ENCODE results near the gene CNGB1. TPM values are rescaled to one million over a fixed set of nuclear protein-coding genes. Genes with fewer than 3 reads are reported as not detected.
"Not testable (repeated sequence)": the region's sequence is repeated elsewhere in the genome, so short reads cannot be mapped to it uniquely, and the experiment has no call there.

Gene CNGB1
- total RNA-seq, 2 donors from 2014 or later = 0.05 to 0.69 TPM

GRCh38 chr16:57920215-57920879 is 50.6 kb downstream of the CNGB1 start:
- Histone ChIP-seq H3K27ac (no peak overlapping the region), H3K9ac (ENCODE audit: low read depth in 2 of 2, low read length in 2 of 2) (no peak overlapping the region), H3K4me3 (no peak overlapping the region), H3K9me3 (no peaks in the 10 kb centered on the region), H3K27me3 (no peaks in the 10 kb centered on the region), H3K36me3 (no peaks in the 10 kb centered on the region), H3K4me1 (no peaks in the 10 kb centered on the region)
- DNase-seq = no peak
- intact Hi-C loops (cut with DNase I) = no loop called here
- no peak for TF ChIP-seq CTCF (IDR thresholded peaks at IDR 0.05)

GRCh38 chr16:57918994-57919393 is 51.9 kb downstream of the CNGB1 start:
- DNase-seq = no peak
- Histone ChIP-seq H3K9ac (ENCODE audit: low read depth in 2 of 2, low read length in 2 of 2) (no peak overlapping the region), H3K4me3 (no peak overlapping the region), H3K4me1 (no peaks in the 10 kb centered on the region), H3K36me3 (no peaks in the 10 kb centered on the region), H3K27me3 (no peaks in the 10 kb centered on the region), H3K9me3 (no peaks in the 10 kb centered on the region), H3K27ac (no peak overlapping the region)
- intact Hi-C loops (cut with DNase I) = no loop called here
- no peak for TF ChIP-seq CTCF (IDR thresholded peaks at IDR 0.05)

- DNase-seq = no peak
- Histone ChIP-seq H3K27ac (no peak overlapping the region), H3K36me3 (no peaks in the 10 kb centered on the region), H3K27me3 (no peaks in the 10 kb centered on the region), H3K9ac (ENCODE audit: low read depth in 2 of 2, low read length in 2 of 2) (no peak overlapping the region), H3K4me1 (no peaks in the 10 kb centered on the region), H3K4me3 (no peak overlapping the region), H3K9me3 (no peaks in the 10 kb centered on the region)
- no peak for TF ChIP-seq CTCF (IDR thresholded peaks at IDR 0.05)
- intact Hi-C loops (cut with DNase I) = no loop called here
Observed at GRCh38 chr16:57918444-57918843, 52.5 kb downstream of the CNGB1 start.

GRCh38 chr16:57917929-57918328 is 53.0 kb downstream of the CNGB1 start:
- DNase-seq; H3K4me1 ChIP-seq; H3K36me3 ChIP-seq; H3K27ac ChIP-seq; H3K9ac ChIP-seq (ENCODE audit: low read depth in 2 of 2, low read length in 2 of 2); H3K4me3 ChIP-seq; intact Hi-C loops (cut with DNase I); H3K9me3 ChIP-seq; H3K27me3 ChIP-seq: not testable (repeated sequence)

GRCh38 chr16:57917489-57917888 is 53.4 kb downstream of the CNGB1 start:
- H3K9ac ChIP-seq (ENCODE audit: low read depth in 2 of 2, low read length in 2 of 2); H3K4me3 ChIP-seq; H3K27me3 ChIP-seq; H3K27ac ChIP-seq; H3K4me1 ChIP-seq; DNase-seq; H3K36me3 ChIP-seq; intact Hi-C loops (cut with DNase I); H3K9me3 ChIP-seq: not testable (repeated sequence)

GRCh38 chr16:57916735-57917438 is 54.0 kb downstream of the CNGB1 start:
- Histone ChIP-seq H3K4me1 (no peaks in the 10 kb centered on the region), H3K27me3 (no peaks in the 10 kb centered on the region), H3K9ac (ENCODE audit: low read depth in 2 of 2, low read length in 2 of 2) (no peak overlapping the region), H3K27ac (no peak overlapping the region), H3K36me3 (no peaks in the 10 kb centered on the region), H3K9me3 (no peaks in the 10 kb centered on the region), H3K4me3 (no peak overlapping the region)
- intact Hi-C loops (cut with DNase I) = no loop called here
- DNase-seq = no peak
- TF ChIP-seq CTCF (IDR thresholded peaks at IDR 0.05) = no peak
